Transverse colon (tissue), 4 donors: ENCODE measurements around the gene TMCO1. TPM values are rescaled to one million over a fixed set of nuclear protein-coding genes. Genes with fewer than 3 reads are reported as not detected.

Experiments used
- DNase-seq: peaks from one replicate; pipeline ENCODE4 v3.0.0-alpha.2; 2019
- H3K27ac ChIP-seq, 4 donors: fragments of 200-600 bp; sonication (generic); 2 replicates each; pipeline ENCODE4 v1.5.1; 2016 to 2018; ENCODE audit warnings: inconsistent platforms in 4 of 4
- H3K27me3 ChIP-seq: fragments of 200-600 bp; sonication (generic); 2 replicates; pipeline ENCODE4 v1.5.1; 2017; ENCODE audit warnings: inconsistent platforms
- H3K36me3 ChIP-seq, 4 donors: fragments of 200-600 bp; sonication (generic); 2 replicates each; pipeline ENCODE4 v1.5.1; 2017 to 2019; ENCODE audit warnings: inconsistent platforms in 4 of 4
- H3K4me1 ChIP-seq, 4 donors: fragments of 200-600 bp; sonication (generic); 2 replicates each; pipeline ENCODE4 v1.5.1; 2017 to 2020; ENCODE audit warnings: inconsistent platforms in 4 of 4
- H3K4me3 ChIP-seq, 4 donors: fragments of 200-600 bp; sonication (generic); 1 replicate in 1 of 4; 2 replicates in 3 of 4; pipeline versions ENCODE4 v1.5.1 to v1.6.1; 2017 to 2019; ENCODE audit warnings: inconsistent platforms in 4 of 4
- H3K9me3 ChIP-seq, 2 donors: fragments of 200-600 bp; sonication (generic); 2 replicates each; pipeline ENCODE4 v1.5.1; 2017 to 2019; ENCODE audit warnings: inconsistent platforms in 2 of 2
- EP300 ChIP-seq: sonication (generic); formaldehyde crosslinking; IDR thresholded peaks from one replicate; pipeline ENCODE4 v1.6.1; 2017; ENCODE audit warnings: antibody characterized with exemption, low read depth
- POLR2A ChIP-seq: fragments of 450-650 bp; IDR thresholded peaks from one replicate; pipeline ENCODE4 v1.6.1; 2016; ENCODE audit warnings: antibody characterized with exemption, mild to moderate bottlenecking, moderate library complexity
- POLR2AphosphoS5 ChIP-seq, 3 donors: sonication (generic); formaldehyde crosslinking; IDR thresholded peaks; one replicate each; pipeline ENCODE4 v1.6.1; 2016; ENCODE audit warnings: antibody characterized with exemption in 3 of 3
- WGBS, 2 donors: methylation state at CpG; one replicate each; pipeline ENCODE4 v1.1.5; 2018; ENCODE audit warnings: low coverage in 1 of 2; 5-methylcytosine and 5-hydroxymethylcytosine counted together
- in situ Hi-C, 4 donors: fragments of 200-750 bp; cut with MboI; loops; one replicate each; pipeline versions ENCODE4 v1.15.0 to v1.15.1; 2017; ENCODE audit warnings: low sequenced_read_pairs in 3 of 4, low pct_ligation_motif_present in 1 of 4, low pct_unique_long_range_greater_than_20kb in 1 of 4
- intact Hi-C: fragments of 100-400 bp; cut with DNase I; formaldehyde crosslinking; loops from one replicate; pipeline ENCODE4 v1.15.1; 2023; ENCODE audit warnings: low total_unique reads
- total RNA-seq, 4 donors: library from RNA; depleted of rRNA; stranded (reverse); fragments of >200 nt; gene quantifications; one replicate each; pipeline ENCODE4 v1.1.0, GENCODE V29; 2016
- TF ChIP-seq, protein P1 (sequence below), 5 experiments: fragments of 200-600 bp in 3 of 5; fragments of 450-650 bp in 2 of 5; sonication (generic) in 3 of 5; IDR thresholded peaks; 1 replicate in 2 of 5; 2 replicates in 3 of 5; pipeline ENCODE4 v1.5.1; 2016 to 2017; ENCODE audit warnings: antibody characterized with exemption in 5 of 5, inconsistent platforms in 3 of 5, mild to moderate bottlenecking in 2 of 5, moderate library complexity in 1 of 5

Gene TMCO1
- total RNA-seq, 4 donors from 2014 or later = 28.3 to 180 (median 128) TPM

DNA sequence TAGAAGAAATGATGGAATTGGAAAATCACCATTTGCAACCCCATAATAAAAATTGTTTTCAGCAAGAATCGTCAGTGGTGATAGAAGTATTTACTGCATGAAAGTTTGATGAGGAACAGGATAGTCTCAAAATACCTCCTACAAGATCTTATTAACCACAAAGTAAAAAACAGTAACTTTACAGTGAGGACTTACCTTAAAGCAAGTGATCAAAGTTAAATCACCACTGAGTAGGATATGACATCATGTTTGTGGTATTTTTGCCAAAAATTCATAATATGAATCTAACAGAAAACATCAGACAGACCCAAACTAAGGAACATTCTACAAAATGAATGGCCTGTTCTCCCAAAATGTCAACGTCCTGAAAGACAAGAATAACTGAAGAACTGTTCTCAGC lies 90.2 kb downstream of the TMCO1 start:
- in situ Hi-C loops (no loop called here), intact Hi-C loops (no loop called here)
- WGBS, 2 donors = 0 to 11% methylated on average over 2 of the region's 2 CpGs
- no peak overlapping the region for H3K27ac ChIP-seq
- no peak for DNase-seq
- no peaks in the 10 kb centered on the region for H3K27me3 ChIP-seq
- TF ChIP-seq POLR2A (no peak), POLR2AphosphoS5 (IDR thresholded peaks at IDR 0.05) (no peak), EP300 (no peak)
- TF ChIP-seq, protein P1, sequence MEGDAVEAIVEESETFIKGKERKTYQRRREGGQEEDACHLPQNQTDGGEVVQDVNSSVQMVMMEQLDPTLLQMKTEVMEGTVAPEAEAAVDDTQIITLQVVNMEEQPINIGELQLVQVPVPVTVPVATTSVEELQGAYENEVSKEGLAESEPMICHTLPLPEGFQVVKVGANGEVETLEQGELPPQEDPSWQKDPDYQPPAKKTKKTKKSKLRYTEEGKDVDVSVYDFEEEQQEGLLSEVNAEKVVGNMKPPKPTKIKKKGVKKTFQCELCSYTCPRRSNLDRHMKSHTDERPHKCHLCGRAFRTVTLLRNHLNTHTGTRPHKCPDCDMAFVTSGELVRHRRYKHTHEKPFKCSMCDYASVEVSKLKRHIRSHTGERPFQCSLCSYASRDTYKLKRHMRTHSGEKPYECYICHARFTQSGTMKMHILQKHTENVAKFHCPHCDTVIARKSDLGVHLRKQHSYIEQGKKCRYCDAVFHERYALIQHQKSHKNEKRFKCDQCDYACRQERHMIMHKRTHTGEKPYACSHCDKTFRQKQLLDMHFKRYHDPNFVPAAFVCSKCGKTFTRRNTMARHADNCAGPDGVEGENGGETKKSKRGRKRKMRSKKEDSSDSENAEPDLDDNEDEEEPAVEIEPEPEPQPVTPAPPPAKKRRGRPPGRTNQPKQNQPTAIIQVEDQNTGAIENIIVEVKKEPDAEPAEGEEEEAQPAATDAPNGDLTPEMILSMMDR (IDR thresholded peaks at IDR 0.05) = no peak
- H3K9me3 ChIP-seq = no peaks in the 10 kb centered on the region
- no peaks in the 10 kb centered on the region for H3K4me1 ChIP-seq
- no peak overlapping the region for H3K4me3 ChIP-seq
- peaks cover 0 to 37% (median 15%) of the 10 kb centered on the region in 4 donors for H3K36me3 ChIP-seq

Other genes starting within 250 kb of the TMCO1 start
- gene LRRC52, start 224.9 kb downstream of the TMCO1 start, total RNA-seq = not detected
- gene MGST3, start 137.6 kb downstream of the TMCO1 start, total RNA-seq = 100 to 1,000 TPM in 3 of 4 donors, 10 to 100 TPM in 1; 84.4 to 387 (median 220) TPM
- gene ALDH9A1, start 70.3 kb downstream of the TMCO1 start, total RNA-seq = 100 to 1,000 TPM in 1 of 4 donors, 10 to 100 TPM in 3; 15.3 to 103 (median 59.5) TPM
- gene UCK2, start 58.7 kb upstream of the TMCO1 start, total RNA-seq = 10 to 100 TPM; 18.9 to 96.5 (median 69.7) TPM